ENCODE measurements around the gene NBAS. TPM values are rescaled to one million over a fixed set of nuclear protein-coding genes. Genes with fewer than 3 reads are reported as not detected.

Gene NBAS
- total and polyA plus RNA-seq, 10 of the 15 experiments (the other 5 are each of a cell fraction or from before 2014, with no cell fraction given), result 4.3 to 32.7 (median 20.8) TPM

DNA sequence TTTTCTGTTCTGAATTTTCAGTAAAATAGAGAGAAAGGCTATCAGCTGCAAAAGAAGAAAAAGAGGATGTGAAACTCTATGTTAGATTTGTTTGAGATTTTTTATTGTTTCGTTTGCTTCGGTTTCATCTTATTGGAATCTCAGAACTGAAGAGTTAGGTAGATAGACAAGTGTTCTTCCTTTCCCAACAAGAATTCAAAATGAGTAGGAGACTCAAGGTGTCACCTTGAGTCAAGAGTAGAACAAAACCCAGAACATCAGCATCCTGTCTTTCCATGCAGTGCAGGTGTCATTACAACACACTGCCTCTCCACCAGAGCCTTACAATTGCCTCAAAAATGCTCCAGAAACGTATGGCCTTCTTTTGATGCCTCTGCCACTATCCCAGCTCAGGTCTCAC, 21.1 kb downstream of the NBAS start (continued):
- TF ChIP-seq ZBTB33 (IDR thresholded peaks at IDR 0.05) (no peak), HDGF (IDR thresholded peaks at IDR 0.05) (no peak), IKZF2 (IDR thresholded peaks at IDR 0.05) (peak; percentile 41 to 43; a peak in 3 of 4 replicates), PBX3 (IDR thresholded peaks at IDR 0.05; ENCODE audit: insufficient replicate concordance, low read depth, low read length) (no peak), SMAD1 (IDR thresholded peaks at IDR 0.05; ENCODE audit: low read depth, partially characterized antibody) (no peak), NRF1 (conservative IDR thresholded peaks at IDR 0.05; ENCODE audit: low read depth, low read length) (no peak), ZNF24 (IDR thresholded peaks at IDR 0.05) (no peak), SREBF2 (IDR thresholded peaks at IDR 0.05; ENCODE audit: low read length) (no peak), FOXM1 (IDR thresholded peaks at IDR 0.05; ENCODE audit: low read depth, low read length) (no peak), EP300 (IDR thresholded peaks at IDR 0.05; ENCODE audit: borderline replicate concordance in 1 of 2, control insufficient read depth in 1 of 2, low read depth in 2 of 2, low read length in 2 of 2) (0 out of 4 replicates have a peak, but pooled peaks of 1 of the 2 experiments have one; percentile 19), CEBPZ (IDR thresholded peaks at IDR 0.05; ENCODE audit: low read depth, low read length) (no peak), KLF5 (IDR thresholded peaks at IDR 0.05; ENCODE audit: partially characterized antibody) (no peak), SMARCA5 (IDR thresholded peaks at IDR 0.05) (no peak), RCOR1 (conservative IDR thresholded peaks at IDR 0.05; ENCODE audit: low read depth, low read length) (no peak), RFX5 (IDR thresholded peaks at IDR 0.05; ENCODE audit: low read depth, low read length) (no peak), KDM1A (IDR thresholded peaks at IDR 0.05; ENCODE audit: borderline replicate concordance) (no peak), SRF (IDR thresholded peaks at IDR 0.05; ENCODE audit: low read depth in 2 of 2, low read length in 2 of 2) (no peak), GABPA (IDR thresholded peaks at IDR 0.05; ENCODE audit: low read depth) (no peak), DPF2 (IDR thresholded peaks at IDR 0.05) (0 out of 2 replicates have a peak, but pooled peaks have one; percentile 21)
- TF ChIP-seq, protein P1, sequence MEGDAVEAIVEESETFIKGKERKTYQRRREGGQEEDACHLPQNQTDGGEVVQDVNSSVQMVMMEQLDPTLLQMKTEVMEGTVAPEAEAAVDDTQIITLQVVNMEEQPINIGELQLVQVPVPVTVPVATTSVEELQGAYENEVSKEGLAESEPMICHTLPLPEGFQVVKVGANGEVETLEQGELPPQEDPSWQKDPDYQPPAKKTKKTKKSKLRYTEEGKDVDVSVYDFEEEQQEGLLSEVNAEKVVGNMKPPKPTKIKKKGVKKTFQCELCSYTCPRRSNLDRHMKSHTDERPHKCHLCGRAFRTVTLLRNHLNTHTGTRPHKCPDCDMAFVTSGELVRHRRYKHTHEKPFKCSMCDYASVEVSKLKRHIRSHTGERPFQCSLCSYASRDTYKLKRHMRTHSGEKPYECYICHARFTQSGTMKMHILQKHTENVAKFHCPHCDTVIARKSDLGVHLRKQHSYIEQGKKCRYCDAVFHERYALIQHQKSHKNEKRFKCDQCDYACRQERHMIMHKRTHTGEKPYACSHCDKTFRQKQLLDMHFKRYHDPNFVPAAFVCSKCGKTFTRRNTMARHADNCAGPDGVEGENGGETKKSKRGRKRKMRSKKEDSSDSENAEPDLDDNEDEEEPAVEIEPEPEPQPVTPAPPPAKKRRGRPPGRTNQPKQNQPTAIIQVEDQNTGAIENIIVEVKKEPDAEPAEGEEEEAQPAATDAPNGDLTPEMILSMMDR (IDR thresholded peaks at IDR 0.05 in 2 of 3, conservative IDR thresholded peaks at IDR 0.05 in 1 of 3; ENCODE audit: control insufficient read depth in 2 of 3, extremely low read depth in 1 of 3, insufficient read depth in 1 of 3, low read depth in 3 of 3, low read length in 3 of 3), result no peak

All from GM12878 (cell line).